ENCODE results near the gene LCOR. TPM values are rescaled to one million over a fixed set of nuclear protein-coding genes. Genes with fewer than 3 reads are reported as not detected.
A peak's percentile ranks its signal among the peaks of the same experiment; 100 is the strongest.

Gene LCOR
- total RNA-seq, 1 donor from 2014 or later: 68.2 TPM

DNA sequence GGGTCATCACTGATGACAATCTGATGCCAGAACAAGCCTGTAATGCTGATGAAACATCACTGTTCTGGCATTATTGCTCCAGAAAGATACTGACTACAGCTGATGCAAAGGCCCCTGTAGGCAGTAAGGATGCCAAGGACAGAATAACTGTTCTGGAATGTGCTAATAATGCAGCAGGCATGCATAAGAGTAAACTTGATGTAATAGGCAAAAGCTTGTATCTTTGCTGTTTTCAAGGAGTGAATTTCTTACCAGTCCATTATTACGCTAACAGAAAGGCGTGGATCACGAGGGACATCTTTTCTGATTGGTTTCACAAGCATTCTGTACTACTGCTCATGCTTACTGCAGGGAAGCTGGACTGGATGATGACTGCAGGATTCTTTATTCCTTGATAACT, 18.7 kb downstream of the LCOR start:
- Mint-ChIP-seq H3K36me3 (peaks cover 13% of the 10 kb centered on the region), H3K4me1 (peaks cover 12% of the 10 kb centered on the region), H3K4me3 (no peak overlapping the region), H3K9me3 (no peaks in the 10 kb centered on the region), H3K27ac (no peak overlapping the region), H3K27me3 (ENCODE audit: low read depth) (no peaks in the 10 kb centered on the region)
- DNase-seq (ENCODE audit: low spot score in 2 of 2, unreplicated experiment in 2 of 2): no peak
- TF ChIP-seq, protein P1, sequence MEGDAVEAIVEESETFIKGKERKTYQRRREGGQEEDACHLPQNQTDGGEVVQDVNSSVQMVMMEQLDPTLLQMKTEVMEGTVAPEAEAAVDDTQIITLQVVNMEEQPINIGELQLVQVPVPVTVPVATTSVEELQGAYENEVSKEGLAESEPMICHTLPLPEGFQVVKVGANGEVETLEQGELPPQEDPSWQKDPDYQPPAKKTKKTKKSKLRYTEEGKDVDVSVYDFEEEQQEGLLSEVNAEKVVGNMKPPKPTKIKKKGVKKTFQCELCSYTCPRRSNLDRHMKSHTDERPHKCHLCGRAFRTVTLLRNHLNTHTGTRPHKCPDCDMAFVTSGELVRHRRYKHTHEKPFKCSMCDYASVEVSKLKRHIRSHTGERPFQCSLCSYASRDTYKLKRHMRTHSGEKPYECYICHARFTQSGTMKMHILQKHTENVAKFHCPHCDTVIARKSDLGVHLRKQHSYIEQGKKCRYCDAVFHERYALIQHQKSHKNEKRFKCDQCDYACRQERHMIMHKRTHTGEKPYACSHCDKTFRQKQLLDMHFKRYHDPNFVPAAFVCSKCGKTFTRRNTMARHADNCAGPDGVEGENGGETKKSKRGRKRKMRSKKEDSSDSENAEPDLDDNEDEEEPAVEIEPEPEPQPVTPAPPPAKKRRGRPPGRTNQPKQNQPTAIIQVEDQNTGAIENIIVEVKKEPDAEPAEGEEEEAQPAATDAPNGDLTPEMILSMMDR (IDR thresholded peaks at IDR 0.05; ENCODE audit: unreplicated experiment): no peak

DNA sequence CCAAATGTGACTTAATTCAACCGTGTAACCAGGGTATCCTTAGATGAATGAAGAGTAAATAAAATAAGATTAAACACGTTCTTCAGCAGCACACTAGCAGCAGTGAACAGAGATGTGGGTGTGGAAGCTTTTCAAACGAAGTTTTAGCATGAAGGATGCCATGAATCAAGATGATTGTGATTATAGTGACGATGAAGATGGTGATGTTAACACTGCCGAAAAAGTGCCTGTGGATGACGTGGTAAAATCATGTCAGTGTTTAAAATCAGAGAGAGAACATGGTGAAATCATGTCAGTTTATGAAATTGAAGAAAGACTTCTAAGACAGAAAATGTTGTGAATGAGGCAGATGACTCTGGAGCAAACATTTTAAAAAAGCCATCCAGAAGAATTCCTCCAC, 19.2 kb downstream of the LCOR start:
- Mint-ChIP-seq H3K9me3 (no peaks in the 10 kb centered on the region), H3K4me1 (peaks cover 12% of the 10 kb centered on the region), H3K4me3 (no peak overlapping the region), H3K27ac (no peak overlapping the region), H3K36me3 (peaks cover 13% of the 10 kb centered on the region), H3K27me3 (ENCODE audit: low read depth) (no peaks in the 10 kb centered on the region)
- TF ChIP-seq, protein P1 (IDR thresholded peaks at IDR 0.05; ENCODE audit: unreplicated experiment): no peak
- DNase-seq (ENCODE audit: low spot score in 2 of 2, unreplicated experiment in 2 of 2): no peak

DNA sequence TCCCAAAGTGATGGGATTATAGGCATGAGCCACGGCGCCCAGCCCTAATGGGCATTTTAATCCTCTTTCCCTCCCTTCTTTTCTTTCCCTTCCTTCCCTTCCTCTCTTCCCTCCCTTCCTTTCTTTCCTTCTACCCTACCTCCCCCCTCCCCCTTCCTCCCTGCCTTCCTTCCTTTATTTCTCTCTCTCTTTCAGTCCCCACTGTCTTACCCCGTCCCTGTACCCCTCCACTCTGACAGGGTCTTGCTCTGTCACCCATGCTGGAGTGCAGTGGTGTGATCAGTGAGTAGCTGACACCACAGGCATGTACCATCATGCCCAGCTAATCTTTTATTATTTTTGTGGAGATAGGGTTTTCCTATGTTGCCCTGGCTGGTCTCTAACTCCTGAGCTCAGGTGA, 24.2 kb downstream of the LCOR start:
- Mint-ChIP-seq H3K4me3 (no peak overlapping the region), H3K4me1 (peaks cover 9% of the 10 kb centered on the region), H3K27me3 (ENCODE audit: low read depth) (no peaks in the 10 kb centered on the region), H3K36me3 (peaks cover 14% of the 10 kb centered on the region), H3K27ac (no peak overlapping the region), H3K9me3 (no peaks in the 10 kb centered on the region)
- TF ChIP-seq, protein P1 (IDR thresholded peaks at IDR 0.05; ENCODE audit: unreplicated experiment): no peak
- DNase-seq (ENCODE audit: low spot score in 2 of 2, unreplicated experiment in 2 of 2): no peak

DNA sequence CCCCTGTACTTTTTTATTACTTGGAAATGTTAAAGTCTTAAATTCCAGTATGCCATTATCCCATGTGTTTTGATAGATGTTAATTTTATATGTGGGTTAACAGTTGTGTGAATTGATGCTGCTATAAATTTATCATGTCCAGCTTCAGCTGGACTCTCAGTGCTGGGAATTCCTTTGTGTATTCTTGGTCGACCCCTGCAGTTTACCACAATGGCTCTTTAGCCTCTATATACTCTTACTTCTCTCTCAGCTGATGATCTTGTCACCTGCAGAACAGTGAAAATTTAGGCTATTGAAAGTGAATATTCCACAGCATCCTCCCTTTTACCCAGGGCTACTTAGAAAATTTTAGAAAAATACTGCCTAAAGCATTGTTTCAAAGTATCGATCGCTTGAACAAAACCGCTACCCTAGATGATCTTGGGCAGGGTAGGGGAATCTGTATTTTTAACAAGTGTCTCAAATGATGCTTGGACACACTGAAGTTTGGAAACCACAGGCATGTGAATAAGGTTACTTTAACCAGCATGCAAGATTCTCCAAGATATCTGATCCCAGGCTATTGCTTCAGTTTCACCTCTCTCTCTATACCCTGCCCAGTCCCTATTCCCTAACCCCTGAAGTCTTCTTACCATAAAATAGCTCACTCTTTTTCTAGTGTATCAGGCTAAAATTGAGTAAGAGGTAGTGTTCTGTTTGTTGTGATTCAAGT, 25.4 kb downstream of the LCOR start:
- Mint-ChIP-seq H3K4me3 (no peak overlapping the region), H3K36me3 (peaks cover 16% of the 10 kb centered on the region), H3K4me1 (peaks cover 9% of the 10 kb centered on the region), H3K27ac (peak overlapping the region; percentile 11), H3K27me3 (ENCODE audit: low read depth) (no peaks in the 10 kb centered on the region), H3K9me3 (no peaks in the 10 kb centered on the region)
- TF ChIP-seq, protein P1 (IDR thresholded peaks at IDR 0.05; ENCODE audit: unreplicated experiment): no peak
- no peak for DNase-seq (ENCODE audit: low spot score in 2 of 2, unreplicated experiment in 2 of 2)

DNA sequence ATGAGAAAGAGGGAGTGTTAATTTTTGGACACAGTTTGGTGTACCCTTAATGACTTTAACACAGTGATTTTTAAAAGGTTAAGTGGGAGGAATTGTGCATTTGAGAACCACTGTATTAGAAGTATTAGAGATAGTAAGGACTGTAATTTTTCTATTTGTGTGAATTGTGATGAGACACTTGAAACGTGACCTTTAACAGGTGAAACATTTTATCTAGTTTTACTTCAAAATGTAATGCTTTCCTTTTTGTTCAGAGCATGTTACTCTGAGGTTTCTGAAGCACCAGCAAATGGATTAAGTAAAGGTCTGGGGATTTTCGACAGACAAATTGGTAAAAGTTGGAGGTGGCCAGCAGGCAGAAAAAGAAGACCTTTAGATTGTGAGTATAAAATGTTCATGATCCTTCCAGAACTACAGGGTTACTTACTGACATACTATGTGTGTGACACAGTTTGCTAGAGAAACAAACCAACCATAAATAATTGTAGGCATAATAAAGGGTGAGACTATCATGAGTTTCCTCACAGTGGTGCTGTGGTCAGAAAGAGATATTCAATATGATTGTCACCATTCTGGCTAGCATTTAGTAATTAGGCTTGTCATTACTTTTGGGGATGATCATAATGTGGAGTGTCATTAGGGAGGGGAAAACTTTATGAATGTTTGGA, 26.1 kb downstream of the LCOR start:
- no peak for DNase-seq (ENCODE audit: low spot score in 2 of 2, unreplicated experiment in 2 of 2)
- Mint-ChIP-seq H3K9me3 (no peaks in the 10 kb centered on the region), H3K4me1 (peaks cover 9% of the 10 kb centered on the region), H3K27me3 (ENCODE audit: low read depth) (no peaks in the 10 kb centered on the region), H3K36me3 (peaks cover 16% of the 10 kb centered on the region), H3K4me3 (no peak overlapping the region), H3K27ac (peak overlapping the region; percentile 11)
- TF ChIP-seq, protein P1 (IDR thresholded peaks at IDR 0.05; ENCODE audit: unreplicated experiment): no peak
